HG03196 (cell line): ENCODE results near the gene GALNT12.

Experiments
- ATAC-seq: cut with Tn5 transposase; IDR thresholded peaks from one replicate; pipeline ENCODE4 v1.9.1; 2021; ENCODE audit not compliant: unreplicated experiment

GALNT12 gene

GRCh38 chr9:98830554-98830953, 23.1 kb downstream of the GALNT12 start:
- ATAC-seq = no peak

DNA sequence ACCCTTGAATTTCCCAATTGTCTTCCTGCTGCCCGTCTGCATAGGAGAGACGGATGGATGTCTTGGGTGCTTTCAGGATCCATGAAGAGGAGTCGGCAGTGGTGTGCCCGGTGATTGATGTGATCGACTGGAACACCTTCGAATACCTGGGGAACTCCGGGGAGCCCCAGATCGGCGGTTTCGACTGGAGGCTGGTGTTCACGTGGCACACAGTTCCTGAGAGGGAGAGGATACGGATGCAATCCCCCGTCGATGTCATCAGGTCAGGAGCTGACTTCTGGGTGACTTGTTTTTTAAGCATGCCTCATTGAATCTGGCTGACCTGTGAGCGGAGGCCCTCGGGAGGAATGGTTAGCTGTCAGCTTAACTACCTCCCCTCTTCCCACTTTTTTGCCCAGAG, 24.2 kb downstream of the GALNT12 start:
- no peak for ATAC-seq

GRCh38 chr9:98832768-98833089, 25.3 kb downstream of the GALNT12 start:
- ATAC-seq = no peak

DNA sequence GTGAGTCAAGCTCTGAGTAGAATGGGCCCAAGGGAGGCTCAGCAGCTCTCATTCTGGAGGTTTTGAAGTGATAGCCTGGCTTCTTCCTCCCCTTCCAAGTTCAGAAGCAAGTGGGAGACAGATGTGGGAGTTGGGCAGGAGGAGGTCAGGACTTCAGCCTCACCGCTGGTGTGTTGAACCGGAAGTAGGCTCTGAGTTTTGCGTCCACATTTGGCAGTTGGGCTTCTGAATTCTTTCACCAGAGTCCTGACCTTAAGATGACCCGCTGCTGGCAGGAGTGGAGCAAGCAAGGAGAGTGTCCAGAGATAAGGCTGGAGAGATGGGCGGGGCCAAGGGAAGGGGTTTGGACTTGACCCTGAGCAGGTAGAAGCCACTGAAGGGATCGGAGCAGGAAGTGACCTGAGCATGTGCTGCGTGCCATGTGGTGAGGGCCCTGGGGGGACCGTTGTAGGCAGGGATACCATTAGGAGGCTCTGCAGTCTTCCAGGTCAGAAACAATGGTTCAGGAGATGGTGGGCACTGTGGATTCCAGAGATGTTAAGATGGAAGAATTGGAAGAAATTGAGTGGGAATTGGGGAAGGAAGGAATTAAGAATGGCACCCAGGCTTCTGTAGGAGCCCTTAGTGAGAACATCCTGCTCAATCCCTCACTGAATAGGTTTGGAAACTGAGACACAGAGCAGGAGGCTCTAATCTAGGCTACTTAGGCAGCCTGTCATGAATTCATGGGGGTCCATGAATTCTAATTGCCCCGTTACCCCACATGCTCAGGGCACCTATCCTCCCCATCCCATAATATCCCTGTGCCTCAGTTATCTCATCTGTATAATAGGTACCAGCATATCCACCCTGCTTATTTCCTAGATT, 25.9 kb downstream of the GALNT12 start:
- ATAC-seq = no peak

- no peak for ATAC-seq
Measured at GRCh38 chr9:98834386-98834785, 26.9 kb downstream of the GALNT12 start.

- no peak for ATAC-seq
Measured at GRCh38 chr9:98836206-98836605, 28.7 kb downstream of the GALNT12 start.

GRCh38 chr9:98837516-98837915, 30.0 kb downstream of the GALNT12 start:
- no peak for ATAC-seq

DNA sequence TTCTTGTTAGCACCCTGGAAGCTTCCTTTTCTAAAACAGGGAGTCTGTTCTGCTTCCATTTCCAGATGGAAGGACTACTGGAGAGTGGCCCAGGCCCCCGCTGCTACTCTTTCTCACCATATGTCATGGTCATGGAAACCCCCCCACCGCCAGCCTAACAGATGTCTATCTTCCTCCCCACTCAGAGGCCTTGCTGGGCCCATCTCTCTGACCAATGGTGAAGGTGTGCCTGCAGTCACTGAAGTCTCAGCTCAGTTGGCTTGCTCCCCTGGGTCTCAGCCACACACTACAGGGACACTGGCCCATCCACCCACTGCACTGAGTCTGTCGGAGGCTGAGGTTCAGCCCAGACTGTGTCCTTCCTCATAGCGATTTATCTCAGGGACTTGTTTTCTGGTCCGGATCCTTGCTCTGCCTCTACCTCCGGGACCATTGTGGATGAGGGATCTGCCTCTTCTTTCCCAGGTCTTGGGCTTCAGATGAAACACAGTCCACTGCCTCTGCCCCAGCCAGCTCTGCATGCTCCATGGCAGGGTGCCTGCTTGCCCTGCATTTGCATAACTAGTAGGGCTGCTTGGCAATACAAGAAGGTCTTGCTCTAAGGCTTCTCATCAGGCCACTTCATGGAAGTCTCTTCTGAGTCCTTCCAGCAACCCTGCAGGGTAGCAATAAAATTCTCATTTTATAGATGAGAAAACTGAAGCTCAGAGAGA, 30.8 kb downstream of the GALNT12 start:
- no peak for ATAC-seq

DNA sequence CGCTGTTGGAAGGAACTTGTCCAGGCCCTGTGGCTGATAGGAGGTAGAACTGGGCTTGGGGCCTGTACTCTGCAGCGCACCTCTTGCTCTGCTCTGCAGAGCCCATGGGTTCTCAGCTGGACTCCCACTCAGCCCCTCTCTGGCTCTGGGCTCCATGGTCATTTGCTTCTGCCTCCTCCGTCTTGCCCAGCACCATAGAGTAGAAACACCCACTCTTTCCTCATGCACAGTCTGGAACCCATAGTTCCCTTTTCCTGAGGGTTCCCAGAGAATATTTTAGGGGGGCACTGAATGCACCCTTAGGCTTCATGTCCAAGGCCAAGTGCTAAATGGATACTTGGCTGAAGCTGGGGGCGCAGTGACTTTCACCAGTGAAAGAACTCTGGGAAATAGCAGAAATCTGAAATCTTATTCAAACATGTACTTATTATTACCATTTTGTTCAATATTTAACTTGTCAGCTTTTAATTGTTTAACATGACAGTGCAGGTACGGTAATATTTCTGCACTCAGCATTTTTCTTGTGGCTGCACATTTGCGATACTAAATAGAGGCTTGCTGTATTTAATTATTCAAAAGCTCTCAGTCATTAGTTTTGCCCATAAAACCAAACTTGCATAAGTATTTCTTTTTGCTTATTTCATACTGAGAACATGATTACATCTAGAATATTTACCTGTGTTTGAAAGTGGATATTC, 31.5 kb downstream of the GALNT12 start:
- ATAC-seq = no peak

DNA sequence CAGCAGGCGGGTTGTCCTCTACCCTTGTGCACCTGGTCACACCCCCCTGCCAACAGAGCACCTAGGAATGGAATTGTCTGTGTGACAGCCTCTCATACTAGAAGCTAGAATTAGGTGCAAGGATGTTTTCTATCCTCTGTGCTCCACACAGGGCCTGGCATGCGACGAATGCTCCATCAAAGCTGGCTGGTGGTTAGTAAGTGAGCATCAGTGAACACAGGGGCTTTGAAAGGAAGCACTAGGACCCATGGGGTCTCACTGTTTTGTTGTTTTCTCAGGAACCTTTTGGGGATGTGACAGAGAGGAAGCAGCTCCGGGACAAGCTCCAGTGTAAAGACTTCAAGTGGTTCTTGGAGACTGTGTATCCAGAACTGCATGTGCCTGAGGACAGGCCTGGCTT, 32.3 kb downstream of the GALNT12 start:
- no peak for ATAC-seq

DNA sequence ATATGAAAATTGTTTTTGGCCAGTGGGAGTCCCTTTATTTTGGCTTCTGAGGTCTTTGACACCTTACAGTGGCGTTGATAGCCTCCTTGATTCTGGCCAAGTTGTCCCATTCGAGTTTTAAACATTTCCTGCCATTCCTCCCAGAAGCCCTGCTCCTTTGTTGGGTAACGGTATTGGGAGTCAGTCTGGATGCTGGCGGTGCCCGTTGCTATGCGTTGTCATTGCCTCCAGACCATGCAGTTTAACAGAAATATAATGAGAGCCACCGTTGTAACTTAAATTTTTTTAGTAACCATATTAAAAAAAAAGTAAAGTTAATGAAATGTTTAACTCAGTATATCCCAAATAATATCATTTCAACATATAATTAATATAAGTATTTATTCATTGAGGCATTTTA, 35.0 kb downstream of the GALNT12 start:
- no peak for ATAC-seq

- no peak for ATAC-seq
Measured at GRCh38 chr9:98846081-98846480, 38.6 kb downstream of the GALNT12 start.

GRCh38 chr9:98846879-98847278, 39.4 kb downstream of the GALNT12 start:
- ATAC-seq = no peak

DNA sequence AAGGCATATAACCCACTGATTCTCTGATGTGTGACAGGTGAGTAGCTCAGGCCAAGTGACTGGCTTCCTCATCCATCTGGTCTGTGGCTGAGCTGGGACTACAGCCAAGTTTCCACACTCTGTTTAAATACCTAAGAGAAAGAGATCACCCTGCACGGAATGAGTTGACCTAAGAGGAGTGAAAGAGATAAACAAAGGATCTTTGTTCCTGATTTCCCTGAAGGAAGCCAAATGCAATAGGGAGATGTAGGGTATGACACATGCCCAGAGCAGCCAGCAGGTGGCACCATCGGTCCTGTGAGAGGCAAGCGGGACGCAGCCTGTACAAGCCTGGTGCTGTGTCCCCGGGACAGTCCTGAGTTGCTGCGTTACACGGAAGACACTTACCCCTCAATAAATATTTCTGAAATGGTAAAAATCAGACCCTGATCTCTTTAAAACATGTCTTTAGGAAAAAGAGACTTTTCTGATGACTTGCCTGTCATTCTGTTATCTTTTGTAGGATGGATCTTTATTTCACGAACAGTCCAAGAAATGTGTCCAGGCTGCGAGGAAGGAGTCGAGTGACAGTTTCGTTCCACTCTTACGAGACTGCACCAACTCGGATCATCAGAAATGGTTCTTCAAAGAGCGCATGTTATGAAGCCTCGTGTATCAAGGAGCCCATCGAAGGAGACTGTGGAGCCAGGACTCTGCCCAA, 41.1 kb downstream of the GALNT12 start:
- ATAC-seq = peak; percentile 78

- no peak for ATAC-seq
Measured at GRCh38 chr9:98849563-98849962, 42.1 kb downstream of the GALNT12 start.

- no peak for ATAC-seq
Measured at GRCh38 chr9:98850851-98851729, 43.6 kb downstream of the GALNT12 start.

DNA sequence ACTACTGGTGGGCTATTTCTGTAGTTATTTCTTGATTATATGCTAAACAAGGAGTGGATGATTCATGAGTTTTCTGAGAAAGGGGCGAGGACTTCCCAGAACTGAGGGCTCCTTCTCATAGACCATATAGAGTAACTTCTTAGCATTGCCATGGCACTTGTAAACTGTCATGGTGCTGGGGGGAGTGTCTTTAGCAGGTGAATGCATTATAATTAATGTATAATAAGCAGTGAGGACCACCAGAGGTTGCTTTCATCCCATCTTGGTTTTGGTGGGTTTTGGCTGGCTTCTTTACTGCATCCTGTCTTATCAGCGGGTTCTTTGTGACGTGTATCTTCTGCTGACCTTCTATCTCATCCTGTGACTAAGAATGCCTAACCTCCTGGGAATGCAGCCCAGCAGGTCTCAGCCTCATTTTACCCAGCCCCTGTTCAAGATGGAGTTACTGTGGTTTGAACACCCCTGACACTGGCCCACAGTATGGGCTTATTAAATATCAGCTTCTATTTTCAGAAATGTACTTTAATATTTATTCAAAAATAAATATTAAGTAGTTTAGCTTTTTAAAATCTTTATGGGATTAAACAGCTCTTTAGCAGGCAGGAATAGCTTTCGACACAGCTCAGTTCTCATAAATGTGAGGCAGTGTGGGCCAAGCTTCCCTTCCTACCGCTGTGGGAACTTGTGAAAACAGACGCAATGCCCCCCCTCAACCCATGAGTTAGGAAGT, 44.4 kb downstream of the GALNT12 start:
- ATAC-seq = no peak

GRCh38 chr9:98852460-98852734, 44.9 kb downstream of the GALNT12 start:
- no peak for ATAC-seq

- ATAC-seq = no peak
Measured at GRCh38 chr9:98852961-98853360, 45.5 kb downstream of the GALNT12 start.

DNA sequence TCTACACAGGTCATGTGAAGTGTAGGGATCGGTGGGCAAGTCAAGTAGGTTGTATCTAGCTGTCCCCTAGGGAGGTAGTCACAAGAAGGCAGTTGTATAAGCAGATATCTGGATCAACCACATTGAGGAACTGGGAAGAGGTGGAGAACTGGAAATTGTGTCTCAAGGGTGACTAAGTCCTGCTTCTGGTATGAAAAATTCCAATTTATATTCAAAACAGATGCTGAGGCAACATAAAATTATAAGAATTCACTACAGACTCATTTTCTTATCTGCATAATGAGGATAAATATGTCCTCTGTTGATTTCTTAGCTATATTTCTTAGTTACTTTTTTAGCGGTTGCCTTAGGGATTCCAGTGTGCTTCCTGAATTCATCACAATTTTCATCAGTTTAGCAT, 46.8 kb downstream of the GALNT12 start:
- no peak for ATAC-seq
